ENCODE results near the gene PRSS48.

DNA sequence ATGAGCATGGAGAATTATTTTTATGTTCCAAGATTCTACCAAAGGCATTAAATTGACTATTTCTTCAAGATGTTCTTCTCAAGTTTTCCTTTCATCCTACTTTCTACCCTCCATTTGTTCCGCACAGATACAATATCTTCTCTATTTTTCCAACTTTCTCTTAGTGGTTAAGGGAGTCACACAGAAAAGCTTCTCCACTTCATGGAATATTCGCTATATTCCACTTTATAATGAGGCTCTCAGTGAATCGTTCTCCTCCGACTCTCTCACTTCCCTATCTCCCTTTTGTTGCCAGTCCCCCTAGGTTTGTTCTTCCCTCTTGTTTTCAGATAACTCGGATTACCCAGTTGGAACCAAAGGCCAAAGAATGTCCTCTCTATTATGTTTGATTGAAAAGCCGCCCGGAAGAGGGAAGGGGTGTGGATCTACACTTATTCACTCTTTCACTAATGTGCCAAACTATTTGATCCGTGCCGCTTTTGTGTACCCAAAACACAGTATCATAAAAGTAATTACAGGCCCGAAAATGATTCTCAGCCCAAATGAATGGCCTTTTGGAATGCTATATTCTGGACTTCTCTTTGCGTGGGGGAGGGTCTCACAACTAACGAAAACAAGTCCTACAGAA lies 47.3 kb downstream of the PRSS48 start:
- TF ChIP-seq, protein P1, sequence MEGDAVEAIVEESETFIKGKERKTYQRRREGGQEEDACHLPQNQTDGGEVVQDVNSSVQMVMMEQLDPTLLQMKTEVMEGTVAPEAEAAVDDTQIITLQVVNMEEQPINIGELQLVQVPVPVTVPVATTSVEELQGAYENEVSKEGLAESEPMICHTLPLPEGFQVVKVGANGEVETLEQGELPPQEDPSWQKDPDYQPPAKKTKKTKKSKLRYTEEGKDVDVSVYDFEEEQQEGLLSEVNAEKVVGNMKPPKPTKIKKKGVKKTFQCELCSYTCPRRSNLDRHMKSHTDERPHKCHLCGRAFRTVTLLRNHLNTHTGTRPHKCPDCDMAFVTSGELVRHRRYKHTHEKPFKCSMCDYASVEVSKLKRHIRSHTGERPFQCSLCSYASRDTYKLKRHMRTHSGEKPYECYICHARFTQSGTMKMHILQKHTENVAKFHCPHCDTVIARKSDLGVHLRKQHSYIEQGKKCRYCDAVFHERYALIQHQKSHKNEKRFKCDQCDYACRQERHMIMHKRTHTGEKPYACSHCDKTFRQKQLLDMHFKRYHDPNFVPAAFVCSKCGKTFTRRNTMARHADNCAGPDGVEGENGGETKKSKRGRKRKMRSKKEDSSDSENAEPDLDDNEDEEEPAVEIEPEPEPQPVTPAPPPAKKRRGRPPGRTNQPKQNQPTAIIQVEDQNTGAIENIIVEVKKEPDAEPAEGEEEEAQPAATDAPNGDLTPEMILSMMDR (IDR thresholded peaks at IDR 0.05), result no peak
- TF ChIP-seq POLR2A (IDR thresholded peaks at IDR 0.05), result no peak

All from uterus (tissue), 2 donors.